Measurements from ENCODE around the gene FER.

GRCh38 chr5:109016300-109016699, 268.6 kb downstream of the FER start:
- TF ChIP-seq PCBP2 (IDR thresholded peaks at IDR 0.05; ENCODE audit: low read depth, low read length, poor library complexity, severe bottlenecking) = no peak
- TF ChIP-seq, protein P1, sequence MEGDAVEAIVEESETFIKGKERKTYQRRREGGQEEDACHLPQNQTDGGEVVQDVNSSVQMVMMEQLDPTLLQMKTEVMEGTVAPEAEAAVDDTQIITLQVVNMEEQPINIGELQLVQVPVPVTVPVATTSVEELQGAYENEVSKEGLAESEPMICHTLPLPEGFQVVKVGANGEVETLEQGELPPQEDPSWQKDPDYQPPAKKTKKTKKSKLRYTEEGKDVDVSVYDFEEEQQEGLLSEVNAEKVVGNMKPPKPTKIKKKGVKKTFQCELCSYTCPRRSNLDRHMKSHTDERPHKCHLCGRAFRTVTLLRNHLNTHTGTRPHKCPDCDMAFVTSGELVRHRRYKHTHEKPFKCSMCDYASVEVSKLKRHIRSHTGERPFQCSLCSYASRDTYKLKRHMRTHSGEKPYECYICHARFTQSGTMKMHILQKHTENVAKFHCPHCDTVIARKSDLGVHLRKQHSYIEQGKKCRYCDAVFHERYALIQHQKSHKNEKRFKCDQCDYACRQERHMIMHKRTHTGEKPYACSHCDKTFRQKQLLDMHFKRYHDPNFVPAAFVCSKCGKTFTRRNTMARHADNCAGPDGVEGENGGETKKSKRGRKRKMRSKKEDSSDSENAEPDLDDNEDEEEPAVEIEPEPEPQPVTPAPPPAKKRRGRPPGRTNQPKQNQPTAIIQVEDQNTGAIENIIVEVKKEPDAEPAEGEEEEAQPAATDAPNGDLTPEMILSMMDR (IDR thresholded peaks at IDR 0.05 in 2 of 3, conservative IDR thresholded peaks at IDR 0.05 in 1 of 3; ENCODE audit: insufficient read depth in 2 of 3, low read depth in 1 of 3, low read length in 3 of 3) = no peak
- no peak for TF ChIP-seq ARID2 (IDR thresholded peaks at IDR 0.05)
- no peak for TF ChIP-seq C11orf30 (IDR thresholded peaks at IDR 0.05; ENCODE audit: low read depth)
- TF ChIP-seq BRD9 (IDR thresholded peaks at IDR 0.05; ENCODE audit: low read depth, partially characterized antibody) = no peak
